ENCODE data around the gene SPPL2B. TPM values are rescaled to one million over a fixed set of nuclear protein-coding genes. Genes with fewer than 3 reads are reported as not detected.
A peak's percentile ranks its signal among the peaks of the same experiment; 100 is the strongest.

The SPPL2B gene
- polyA plus RNA-seq, 1 of the 3 experiments (the other 2 are of a cell fraction), result 58.1 TPM

DNA sequence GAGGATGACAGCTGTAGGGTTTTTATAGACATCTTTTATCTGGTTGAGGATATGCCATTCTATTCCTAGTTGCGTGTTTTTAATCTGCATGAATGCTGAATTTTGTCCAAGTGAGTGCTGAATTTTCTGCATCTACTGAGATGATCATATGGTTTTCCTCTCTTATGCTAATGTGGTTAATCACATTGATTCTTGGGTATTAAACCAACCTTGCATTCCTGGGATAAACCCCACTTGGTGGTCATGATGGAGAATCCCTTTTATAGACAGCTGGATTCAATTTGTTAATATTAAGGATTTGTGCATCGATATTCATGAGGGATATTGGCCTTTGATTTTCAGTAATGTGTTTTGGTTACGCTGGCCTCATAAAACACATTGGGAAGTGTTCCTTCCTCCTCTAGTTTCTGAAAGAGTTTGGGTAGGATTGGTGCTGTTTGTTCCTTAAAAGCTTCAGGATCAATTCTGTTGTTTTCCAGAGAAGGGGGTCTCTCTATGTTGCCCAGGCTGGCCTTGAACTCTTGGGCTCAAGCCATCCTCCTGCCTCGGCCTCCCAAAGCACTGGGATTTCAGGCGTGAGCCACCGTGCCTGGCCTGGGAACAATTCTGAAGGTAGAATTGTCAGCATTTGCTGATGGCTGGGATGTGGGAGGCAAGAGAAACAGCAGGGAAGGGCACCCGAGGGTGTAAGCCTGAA lies 13.2 kb upstream of the SPPL2B start (continued):
- TF ChIP-seq YY1 (IDR thresholded peaks at IDR 0.05; ENCODE audit: low read depth), result no peak

DNA sequence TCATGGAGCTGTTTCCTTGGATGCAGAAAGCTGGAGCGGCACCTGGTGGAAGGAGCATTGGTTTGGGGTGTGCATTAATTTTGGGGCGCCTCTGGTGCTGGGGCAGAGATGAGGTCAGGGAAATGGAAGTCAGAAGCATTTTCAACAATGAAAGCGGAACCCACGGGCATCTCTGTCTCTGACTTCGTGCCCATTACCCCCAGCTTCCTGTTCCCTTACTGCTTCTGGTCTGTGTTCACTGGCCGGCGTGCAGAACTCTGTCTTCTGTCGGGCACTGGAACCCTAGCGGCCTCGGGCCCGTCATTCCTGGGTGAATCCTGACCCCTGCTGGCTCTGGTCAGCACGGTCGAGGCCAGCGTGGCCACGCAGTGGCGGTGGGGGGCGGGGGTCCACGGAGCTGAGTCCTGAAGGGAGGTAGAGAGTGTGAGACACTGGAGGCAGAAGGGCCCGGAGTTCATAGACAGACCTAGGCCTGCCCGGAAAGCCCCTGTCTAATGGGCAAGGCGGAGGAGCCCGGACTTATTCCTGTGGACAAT lies 12.6 kb upstream of the SPPL2B start:
- Histone ChIP-seq H3K4me2 (no peak overlapping the region), H3K36me3 (replicated peaks in 1 of 2; ENCODE audit: control insufficient read depth in 1 of 2, insufficient read depth in 2 of 2, low read length in 1 of 2) (no peaks in the 10 kb centered on the region), H2AFZ (ENCODE audit: low read depth) (peak overlapping the region; percentile 35), H3K4me3 (ENCODE audit: low read depth in 2 of 2, low read length in 1 of 2) (no peak overlapping the region; a peak in 1 of 4 replicates), H4K20me1 (ENCODE audit: insufficient read depth) (no peaks in the 10 kb centered on the region), H3K79me2 (ENCODE audit: insufficient read depth) (no peaks in the 10 kb centered on the region), H3K9ac (no peak overlapping the region), H3K27ac (ENCODE audit: low read depth in 2 of 2, low read length in 1 of 2) (no peak overlapping the region; a peak in 1 of 4 replicates), H3F3A (replicated peaks; ENCODE audit: insufficient read depth) (peaks cover 7% of the 10 kb centered on the region), H3K4me1 (ENCODE audit: control insufficient read depth in 1 of 2, insufficient read depth in 2 of 2, low read depth in 1 of 2, low read length in 1 of 2) (peaks cover 0 to 2% of the 10 kb centered on the region in 2 experiments; a peak in 1 of 4 replicates), H3K9me2 (no peaks in the 10 kb centered on the region), H3K9me3 (no peaks in the 10 kb centered on the region), H3K27me3 (ENCODE audit: insufficient read depth) (no peaks in the 10 kb centered on the region)
- DNase-seq, result peak; percentile 95
- WGBS (ENCODE audit: low lambda C conversion rate), result 16% methylated on average over 15 of the region's 22 CpGs
- ChIA-PET POLR2A (interaction anchor here (0.6 to 1.4 kb wide), 10 partner anchors 9 to 1331 kb away, joined by 3 to 5 read pairs (median 3); no protein-coding TSS in a partner anchor), CTCF (interaction anchor here (0.6 to 13.0 kb wide), 64 partner anchors 9 to 847 kb away, joined by 3 to 284 read pairs (median 6); partner anchors contain the start of genes AMH, AP3D1, JSRP1 and LINGO3)
- TF ChIP-seq NRF1 (IDR thresholded peaks at IDR 0.05; ENCODE audit: low read depth, low read length) (no peak), GATA2 (CRISPR knock-in tag; IDR thresholded peaks at IDR 0.05) (no peak), SMC3 (IDR thresholded peaks at IDR 0.05; ENCODE audit: low read depth, low read length) (peak; percentile 95), MEF2A (IDR thresholded peaks at IDR 0.05; ENCODE audit: borderline replicate concordance, low read depth) (no peak), RCOR1 (IDR thresholded peaks at IDR 0.05; ENCODE audit: low read length) (no peak), NFIC (IDR thresholded peaks at IDR 0.05; ENCODE audit: borderline replicate concordance) (no peak), SIN3A (IDR thresholded peaks at IDR 0.05; ENCODE audit: borderline replicate concordance, low read depth, low read length) (no peak), RFX5 (IDR thresholded peaks at IDR 0.05; ENCODE audit: low read length) (no peak), FOXM1 (IDR thresholded peaks at IDR 0.05; ENCODE audit: low read depth) (no peak), RXRA (IDR thresholded peaks at IDR 0.05; ENCODE audit: borderline replicate concordance, low read depth) (no peak), CHD2 (IDR thresholded peaks at IDR 0.05; ENCODE audit: low read length, partially characterized antibody) (peak; percentile 46), FOSL2 (IDR thresholded peaks at IDR 0.05; ENCODE audit: borderline replicate concordance, low read depth) (no peak), EZH2phosphoT487 (IDR thresholded peaks at IDR 0.05; ENCODE audit: borderline replicate concordance, low read depth) (no peak), EP300 (IDR thresholded peaks at IDR 0.05; ENCODE audit: borderline replicate concordance in 1 of 2, low read depth in 1 of 2, low read length in 1 of 2) (no peak), TEAD4 (IDR thresholded peaks at IDR 0.05; ENCODE audit: borderline replicate concordance, insufficient read depth) (no peak), FOXJ3 (CRISPR knock-in tag; IDR thresholded peaks at IDR 0.05) (no peak), POLR2AphosphoS5 (IDR thresholded peaks at IDR 0.05; ENCODE audit: low read depth, low read length) (no peak)
- TF ChIP-seq, protein P1, sequence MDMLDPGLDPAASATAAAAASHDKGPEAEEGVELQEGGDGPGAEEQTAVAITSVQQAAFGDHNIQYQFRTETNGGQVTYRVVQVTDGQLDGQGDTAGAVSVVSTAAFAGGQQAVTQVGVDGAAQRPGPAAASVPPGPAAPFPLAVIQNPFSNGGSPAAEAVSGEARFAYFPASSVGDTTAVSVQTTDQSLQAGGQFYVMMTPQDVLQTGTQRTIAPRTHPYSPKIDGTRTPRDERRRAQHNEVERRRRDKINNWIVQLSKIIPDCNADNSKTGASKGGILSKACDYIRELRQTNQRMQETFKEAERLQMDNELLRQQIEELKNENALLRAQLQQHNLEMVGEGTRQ (IDR thresholded peaks at IDR 0.05; ENCODE audit: borderline replicate concordance, low read depth, low read length), result no peak
- TF ChIP-seq, protein P2, sequence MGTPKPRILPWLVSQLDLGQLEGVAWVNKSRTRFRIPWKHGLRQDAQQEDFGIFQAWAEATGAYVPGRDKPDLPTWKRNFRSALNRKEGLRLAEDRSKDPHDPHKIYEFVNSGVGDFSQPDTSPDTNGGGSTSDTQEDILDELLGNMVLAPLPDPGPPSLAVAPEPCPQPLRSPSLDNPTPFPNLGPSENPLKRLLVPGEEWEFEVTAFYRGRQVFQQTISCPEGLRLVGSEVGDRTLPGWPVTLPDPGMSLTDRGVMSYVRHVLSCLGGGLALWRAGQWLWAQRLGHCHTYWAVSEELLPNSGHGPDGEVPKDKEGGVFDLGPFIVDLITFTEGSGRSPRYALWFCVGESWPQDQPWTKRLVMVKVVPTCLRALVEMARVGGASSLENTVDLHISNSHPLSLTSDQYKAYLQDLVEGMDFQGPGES (IDR thresholded peaks at IDR 0.05; ENCODE audit: low read depth, low read length), result no peak
- TF ChIP-seq, protein P3, sequence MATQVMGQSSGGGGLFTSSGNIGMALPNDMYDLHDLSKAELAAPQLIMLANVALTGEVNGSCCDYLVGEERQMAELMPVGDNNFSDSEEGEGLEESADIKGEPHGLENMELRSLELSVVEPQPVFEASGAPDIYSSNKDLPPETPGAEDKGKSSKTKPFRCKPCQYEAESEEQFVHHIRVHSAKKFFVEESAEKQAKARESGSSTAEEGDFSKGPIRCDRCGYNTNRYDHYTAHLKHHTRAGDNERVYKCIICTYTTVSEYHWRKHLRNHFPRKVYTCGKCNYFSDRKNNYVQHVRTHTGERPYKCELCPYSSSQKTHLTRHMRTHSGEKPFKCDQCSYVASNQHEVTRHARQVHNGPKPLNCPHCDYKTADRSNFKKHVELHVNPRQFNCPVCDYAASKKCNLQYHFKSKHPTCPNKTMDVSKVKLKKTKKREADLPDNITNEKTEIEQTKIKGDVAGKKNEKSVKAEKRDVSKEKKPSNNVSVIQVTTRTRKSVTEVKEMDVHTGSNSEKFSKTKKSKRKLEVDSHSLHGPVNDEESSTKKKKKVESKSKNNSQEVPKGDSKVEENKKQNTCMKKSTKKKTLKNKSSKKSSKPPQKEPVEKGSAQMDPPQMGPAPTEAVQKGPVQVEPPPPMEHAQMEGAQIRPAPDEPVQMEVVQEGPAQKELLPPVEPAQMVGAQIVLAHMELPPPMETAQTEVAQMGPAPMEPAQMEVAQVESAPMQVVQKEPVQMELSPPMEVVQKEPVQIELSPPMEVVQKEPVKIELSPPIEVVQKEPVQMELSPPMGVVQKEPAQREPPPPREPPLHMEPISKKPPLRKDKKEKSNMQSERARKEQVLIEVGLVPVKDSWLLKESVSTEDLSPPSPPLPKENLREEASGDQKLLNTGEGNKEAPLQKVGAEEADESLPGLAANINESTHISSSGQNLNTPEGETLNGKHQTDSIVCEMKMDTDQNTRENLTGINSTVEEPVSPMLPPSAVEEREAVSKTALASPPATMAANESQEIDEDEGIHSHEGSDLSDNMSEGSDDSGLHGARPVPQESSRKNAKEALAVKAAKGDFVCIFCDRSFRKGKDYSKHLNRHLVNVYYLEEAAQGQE (IDR thresholded peaks at IDR 0.05; ENCODE audit: low read depth, low read length), result no peak
- TF ChIP-seq, protein P4, sequence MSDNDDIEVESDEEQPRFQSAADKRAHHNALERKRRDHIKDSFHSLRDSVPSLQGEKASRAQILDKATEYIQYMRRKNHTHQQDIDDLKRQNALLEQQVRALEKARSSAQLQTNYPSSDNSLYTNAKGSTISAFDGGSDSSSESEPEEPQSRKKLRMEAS (IDR thresholded peaks at IDR 0.05; ENCODE audit: low read depth), result peak; percentile 72
- TF ChIP-seq, protein P5, sequence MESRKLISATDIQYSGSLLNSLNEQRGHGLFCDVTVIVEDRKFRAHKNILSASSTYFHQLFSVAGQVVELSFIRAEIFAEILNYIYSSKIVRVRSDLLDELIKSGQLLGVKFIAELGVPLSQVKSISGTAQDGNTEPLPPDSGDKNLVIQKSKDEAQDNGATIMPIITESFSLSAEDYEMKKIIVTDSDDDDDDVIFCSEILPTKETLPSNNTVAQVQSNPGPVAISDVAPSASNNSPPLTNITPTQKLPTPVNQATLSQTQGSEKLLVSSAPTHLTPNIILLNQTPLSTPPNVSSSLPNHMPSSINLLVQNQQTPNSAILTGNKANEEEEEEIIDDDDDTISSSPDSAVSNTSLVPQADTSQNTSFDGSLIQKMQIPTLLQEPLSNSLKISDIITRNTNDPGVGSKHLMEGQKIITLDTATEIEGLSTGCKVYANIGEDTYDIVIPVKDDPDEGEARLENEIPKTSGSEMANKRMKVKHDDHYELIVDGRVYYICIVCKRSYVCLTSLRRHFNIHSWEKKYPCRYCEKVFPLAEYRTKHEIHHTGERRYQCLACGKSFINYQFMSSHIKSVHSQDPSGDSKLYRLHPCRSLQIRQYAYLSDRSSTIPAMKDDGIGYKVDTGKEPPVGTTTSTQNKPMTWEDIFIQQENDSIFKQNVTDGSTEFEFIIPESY (IDR thresholded peaks at IDR 0.05; ENCODE audit: borderline replicate concordance, low read depth), result no peak
